Stimulated activated CD4-positive, alpha-beta T cell treated with anti-CD3 and anti-CD28 coated beads, Interleukin-4, amount 100 ng/mL, for 48 hours (primary cell): ENCODE measurements around the gene ZKSCAN1.
"Not testable (repeated sequence)": the region's sequence is repeated elsewhere in the genome, so short reads cannot be mapped to it uniquely, and the experiment has no call there.

Source experiments
- DNase-seq, 2 donors: peaks; one replicate each; pipeline ENCODE4 v3.0.0-alpha.2; 2020; ENCODE audit warnings: low read depth in 2 of 2

ZKSCAN1 gene

DNA sequence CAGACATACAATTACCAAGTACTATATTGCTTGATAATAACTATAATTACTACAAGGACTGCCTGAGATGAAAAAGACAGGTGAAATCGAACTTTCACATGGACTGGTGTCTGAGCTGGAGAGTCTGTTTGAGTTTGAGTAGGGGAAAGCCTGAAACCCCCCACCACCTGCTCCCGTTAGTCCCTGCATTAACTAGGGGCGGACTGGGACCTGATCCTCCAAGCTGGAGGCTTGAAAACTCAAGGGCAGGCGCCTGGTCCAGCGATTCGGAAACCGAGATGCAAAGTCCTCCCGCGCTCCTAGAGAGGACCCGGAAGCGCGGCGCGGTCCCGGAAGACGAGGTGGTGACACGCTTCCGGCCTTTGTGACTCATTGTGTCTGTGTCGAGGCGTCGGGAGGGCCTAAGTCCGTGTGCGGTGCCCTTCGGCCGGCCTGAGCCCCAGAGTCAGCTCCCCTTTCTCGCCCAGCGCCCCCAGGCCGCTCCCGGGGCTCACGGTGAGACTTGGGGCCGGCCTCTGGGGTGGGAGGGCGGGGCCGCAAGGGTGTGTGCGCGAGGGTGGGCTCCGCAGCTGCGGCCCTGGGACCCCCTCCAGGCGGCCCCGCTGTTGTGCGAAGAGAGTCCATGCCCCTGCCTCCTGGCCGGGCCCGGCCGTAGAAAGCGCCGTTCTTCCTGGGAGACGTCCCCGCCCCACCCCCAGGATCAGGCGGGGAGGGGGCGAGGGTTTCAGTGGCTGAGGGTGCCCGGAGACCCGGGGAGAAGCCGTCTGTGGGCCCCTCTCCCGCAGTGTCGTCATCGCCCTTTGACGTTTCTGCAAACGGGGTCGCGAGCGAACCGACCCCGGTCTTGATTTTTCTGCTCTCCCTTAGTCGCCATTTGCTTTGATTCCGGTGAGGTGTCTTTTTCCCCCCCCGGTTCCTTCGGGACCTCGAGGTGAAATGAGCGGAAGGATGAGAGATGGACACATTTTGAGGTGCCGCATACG is at the start of gene ZKSCAN1:
TSS of gene ZKSCAN1 (plus strand) at position 365 of the 983 bp plus-strand sequence. CDS start 7,911 bp downstream, outside the sequence.
- peak; percentile 74 to 82 for DNase-seq

DNA sequence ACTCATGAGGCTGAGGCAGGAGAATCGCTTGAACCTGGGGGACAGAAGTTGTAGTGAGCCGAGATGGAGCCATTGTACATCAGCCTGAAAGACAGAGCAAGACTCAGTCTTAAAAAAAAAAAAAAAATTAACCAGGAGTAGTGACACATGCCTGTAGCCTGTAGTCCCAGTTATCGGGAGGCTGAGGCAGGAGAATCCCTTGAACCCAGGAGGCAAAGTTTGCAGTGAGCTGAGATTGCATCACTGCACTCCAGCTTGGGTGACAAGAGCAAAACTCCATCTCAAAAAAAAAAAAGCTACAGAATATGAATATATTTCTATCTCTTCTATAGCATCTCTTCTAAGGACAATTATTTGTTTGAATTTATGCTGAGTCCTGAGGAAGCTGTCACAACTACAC is 46.1 kb upstream of the ZKSCAN1 start:
- no peak for DNase-seq

DNA sequence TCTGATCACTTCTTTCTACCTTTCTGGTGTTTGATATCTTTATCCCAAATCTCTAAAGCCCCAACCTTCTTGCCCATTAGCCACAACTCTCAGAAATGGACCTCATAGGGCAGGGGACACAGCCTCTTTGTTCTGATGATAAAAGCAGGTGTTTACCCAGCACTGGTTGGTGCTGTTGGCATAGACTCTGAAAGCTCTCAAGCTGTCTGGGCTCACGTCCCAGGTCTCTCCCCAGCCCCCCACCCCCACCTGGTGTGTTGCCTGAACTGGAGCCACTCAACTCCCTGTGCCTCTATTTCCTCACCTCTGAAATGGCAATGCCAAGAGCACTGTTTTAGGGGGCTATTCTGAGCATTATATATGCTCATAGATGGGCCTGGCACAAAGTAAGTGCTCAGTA is 45.6 kb upstream of the ZKSCAN1 start:
- DNase-seq = not testable (repeated sequence)

- no peak for DNase-seq
These were observed 44.2 kb upstream of the ZKSCAN1 start for GRCh38 chr7:99971242-99971641.

DNA sequence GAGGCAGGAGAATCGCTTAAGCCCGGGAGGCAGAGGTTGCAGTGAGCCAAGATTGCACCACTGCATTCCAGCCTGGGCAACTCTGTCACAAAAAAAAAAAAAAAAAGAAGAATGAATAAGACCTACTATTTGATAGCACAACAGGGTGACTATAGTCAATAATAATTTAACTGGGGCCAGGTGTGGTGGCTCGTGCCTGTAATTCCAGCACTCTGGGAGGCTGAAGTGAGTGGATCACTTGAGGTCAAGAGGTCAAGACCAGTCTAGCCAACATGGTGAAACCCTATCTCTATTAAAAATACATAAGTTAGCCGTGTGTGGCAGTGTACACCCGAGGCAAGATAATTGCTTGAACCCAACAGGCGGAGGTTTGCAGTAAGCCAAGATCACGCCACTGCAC is 41.6 kb upstream of the ZKSCAN1 start:
- not testable (repeated sequence) for DNase-seq

DNA sequence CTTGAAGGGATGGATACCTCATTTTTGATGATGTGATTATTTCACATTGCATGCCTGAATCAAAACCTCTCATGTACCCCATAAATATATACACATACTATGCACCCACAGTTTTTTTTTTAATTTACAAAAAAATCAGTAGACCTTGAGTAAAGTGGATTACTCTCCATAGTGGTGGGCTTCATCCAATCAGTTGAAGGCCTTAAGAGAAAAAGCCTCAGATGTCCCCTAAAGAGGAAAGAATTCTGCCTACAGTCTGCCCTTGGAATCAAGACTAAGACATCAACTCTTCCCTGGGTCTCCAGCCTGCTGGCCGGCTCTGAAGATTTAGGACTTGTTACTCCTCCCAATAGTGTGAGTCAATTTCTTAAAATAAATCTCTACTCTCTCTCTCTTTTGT is 40.7 kb upstream of the ZKSCAN1 start:
- no peak for DNase-seq

- no peak for DNase-seq
These were observed 39.4 kb upstream of the ZKSCAN1 start, which contains the start of gene AZGP1 for GRCh38 chr7:99975782-99976521. TSS of gene AZGP1 (minus strand) at chr7:99976031. CDS start at chr7:99976020, 11 bp downstream.

DNA sequence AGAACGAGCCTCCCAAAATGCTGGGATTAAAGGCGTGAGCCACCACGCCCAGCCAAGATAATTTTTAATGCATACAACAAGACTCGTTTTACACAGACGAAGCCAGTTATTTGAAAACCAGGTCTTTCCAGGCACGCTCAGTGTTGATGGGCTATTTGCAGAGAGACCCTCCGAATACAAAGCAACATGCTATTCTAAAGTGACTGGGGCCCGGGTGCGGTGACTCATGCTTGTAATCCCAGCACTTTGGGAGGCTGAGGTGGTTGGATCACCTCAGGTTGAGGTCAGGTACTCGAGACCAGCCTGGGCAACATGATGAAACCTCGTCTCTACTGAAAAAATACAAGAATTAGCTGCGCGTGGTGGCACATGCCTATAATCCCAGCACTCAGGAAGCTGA is 38.8 kb upstream of the ZKSCAN1 start:
- no peak for DNase-seq

DNA sequence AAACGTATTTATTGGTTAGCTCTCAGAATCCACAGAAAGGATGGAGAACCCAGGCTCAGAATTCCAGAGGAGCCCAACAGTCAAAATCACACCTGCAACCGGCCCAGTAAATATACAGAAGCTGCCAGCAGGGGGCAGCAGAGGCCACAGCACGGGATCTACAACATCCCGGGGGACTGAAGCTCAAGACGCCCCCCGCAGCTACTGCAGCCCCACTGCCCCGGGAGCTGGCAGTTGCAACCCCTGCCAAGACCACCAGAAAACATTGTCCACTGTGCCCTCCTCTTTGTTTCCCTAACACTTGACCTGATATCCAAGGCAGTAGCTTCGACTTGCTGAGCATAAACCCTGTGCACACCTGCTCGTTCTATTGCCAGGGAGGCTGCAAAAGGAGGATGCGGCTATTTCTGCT is 35.6 kb upstream of the ZKSCAN1 start:
- peak; percentile 47 to 60 for DNase-seq

DNA sequence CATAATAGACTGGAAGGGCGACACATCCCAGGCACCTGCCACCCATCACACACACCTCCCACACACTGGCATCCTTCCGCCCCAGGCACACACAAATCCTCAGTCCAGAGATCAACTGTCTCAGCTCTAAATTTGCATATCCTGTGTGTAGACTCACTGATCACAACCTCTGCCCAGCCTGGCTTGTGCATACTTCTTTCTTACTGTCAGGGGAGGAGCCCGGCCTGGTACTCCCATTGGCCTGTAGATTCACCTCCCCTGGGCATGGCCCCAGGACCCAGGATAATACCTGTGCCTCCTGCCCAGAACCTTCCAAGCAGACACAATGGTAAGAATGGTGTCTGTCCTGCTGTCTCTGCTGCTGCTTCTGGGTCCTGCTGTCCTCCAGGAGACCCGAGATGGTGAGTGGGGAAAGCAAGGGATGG is 34.9 kb upstream of the ZKSCAN1 start:
- DNase-seq = not testable (repeated sequence)

DNA sequence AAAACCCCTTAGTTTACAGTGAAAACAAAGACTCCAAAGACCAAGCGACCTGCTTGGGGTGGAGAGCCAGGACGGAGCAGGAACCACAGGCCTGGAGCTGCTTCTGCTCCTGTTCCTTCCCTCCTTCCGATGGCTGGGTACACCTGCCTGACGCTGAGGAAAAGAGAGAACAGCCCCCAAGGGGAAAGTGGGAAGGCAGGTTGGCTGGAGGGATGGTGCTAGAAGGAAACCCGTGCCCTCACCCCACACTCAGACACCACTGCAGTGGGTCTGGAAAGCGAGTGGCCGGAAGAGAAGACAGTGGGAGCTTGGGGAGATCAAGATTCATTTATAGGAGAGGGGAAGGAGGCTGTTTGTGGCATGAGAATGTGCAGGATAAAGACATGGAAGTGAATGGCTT is 34.3 kb upstream of the ZKSCAN1 start:
- DNase-seq = not testable (repeated sequence)

DNA sequence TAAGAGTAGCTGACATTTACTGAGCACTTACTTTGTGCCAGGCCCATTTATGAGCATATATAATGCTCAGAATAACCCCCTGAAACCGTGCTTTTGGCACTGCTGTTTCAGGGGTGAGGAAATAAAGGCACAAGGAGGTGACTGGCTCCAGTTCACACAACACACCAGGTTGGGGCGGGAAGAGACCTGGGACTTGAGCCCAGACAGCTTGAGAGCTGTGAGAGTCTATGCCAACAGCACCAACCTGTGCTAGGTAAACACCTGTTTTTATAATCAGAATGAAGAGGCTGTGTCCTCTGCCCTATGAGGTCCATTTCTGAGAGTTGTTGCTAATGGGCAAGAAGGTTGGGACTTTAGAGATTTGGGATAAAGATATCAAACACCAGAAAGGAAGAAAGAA is 30.8 kb upstream of the ZKSCAN1 start:
- no peak for DNase-seq

DNA sequence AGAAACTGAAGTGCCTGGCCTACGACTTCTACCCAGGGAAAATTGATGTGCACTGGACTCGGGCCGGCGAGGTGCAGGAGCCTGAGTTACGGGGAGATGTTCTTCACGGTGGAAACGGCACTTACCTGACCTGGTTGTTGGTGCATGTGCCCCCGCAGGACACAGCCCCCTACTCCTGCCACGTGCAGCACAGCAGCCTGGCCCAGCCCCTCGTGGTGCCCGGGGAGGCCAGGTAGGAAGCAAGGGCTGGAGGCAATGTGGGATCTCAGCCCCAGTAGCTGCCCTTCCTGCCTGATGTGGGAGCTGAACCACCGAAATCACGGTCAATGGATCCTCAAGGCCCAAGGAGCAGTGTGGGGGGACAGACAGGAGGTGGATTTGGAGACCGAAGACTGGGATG is 28.1 kb upstream of the ZKSCAN1 start:
- DNase-seq = not testable (repeated sequence)

- no peak for DNase-seq
These were observed 27.6 kb upstream of the ZKSCAN1 start for GRCh38 chr7:99987846-99988245.

GRCh38 chr7:99990460-99990852 is 24.9 kb upstream of the ZKSCAN1 start:
- DNase-seq = no peak

DNA sequence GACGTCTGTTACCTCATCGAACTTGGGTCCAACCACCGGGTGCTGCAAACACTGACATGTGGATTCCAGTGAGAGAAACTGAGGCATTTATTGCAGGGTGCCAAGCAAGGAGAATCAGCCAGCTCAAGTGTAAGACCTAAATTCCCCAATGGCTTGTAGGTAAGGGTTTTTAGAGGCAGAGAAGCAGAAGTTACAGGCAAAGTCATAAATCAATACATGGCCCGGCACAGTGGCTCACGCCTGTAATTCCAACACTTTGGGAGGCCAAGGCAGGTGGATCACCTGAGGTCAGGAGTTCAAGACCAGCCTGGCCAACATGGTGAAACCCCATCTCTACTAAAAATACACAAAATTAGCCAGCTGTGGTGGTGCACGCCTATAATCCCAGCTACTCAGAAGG is 23.9 kb upstream of the ZKSCAN1 start:
- DNase-seq = not testable (repeated sequence)

DNA sequence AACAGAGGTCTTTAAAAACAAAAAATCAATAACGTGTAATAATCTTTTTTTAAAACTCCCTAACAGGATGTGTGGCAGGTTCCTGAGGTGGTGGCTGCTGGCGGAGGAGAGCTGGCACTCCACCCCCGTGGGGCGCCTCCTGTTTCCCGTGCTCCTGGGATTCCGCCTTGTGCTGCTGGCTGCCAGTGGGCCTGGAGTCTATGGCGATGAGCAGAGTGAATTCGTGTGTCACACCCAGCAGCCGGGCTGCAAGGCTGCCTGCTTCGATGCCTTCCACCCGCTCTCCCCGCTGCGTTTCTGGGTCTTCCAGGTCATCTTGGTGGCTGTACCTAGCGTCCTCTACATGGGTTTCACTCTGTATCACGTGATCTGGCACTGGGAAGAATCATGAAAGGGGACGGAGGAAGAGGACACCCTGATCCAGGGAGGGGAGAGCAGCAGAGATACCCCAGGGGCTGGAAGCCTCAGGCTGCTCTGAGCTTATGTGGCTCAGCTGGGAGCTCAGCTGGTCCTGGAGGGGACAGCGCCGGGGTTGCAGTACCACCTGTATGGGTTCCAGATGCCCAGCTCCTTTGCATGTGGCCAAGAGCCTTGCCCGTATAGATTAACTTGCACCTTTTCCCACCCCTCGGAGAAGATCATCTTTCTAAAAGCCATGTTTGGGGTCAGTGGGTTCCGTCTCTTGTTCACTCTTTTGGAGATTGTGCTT is 22.9 kb upstream of the ZKSCAN1 start:
- no peak for DNase-seq

- DNase-seq = no peak
These were observed 20.6 kb upstream of the ZKSCAN1 start for GRCh38 chr7:99994819-99995218.

DNA sequence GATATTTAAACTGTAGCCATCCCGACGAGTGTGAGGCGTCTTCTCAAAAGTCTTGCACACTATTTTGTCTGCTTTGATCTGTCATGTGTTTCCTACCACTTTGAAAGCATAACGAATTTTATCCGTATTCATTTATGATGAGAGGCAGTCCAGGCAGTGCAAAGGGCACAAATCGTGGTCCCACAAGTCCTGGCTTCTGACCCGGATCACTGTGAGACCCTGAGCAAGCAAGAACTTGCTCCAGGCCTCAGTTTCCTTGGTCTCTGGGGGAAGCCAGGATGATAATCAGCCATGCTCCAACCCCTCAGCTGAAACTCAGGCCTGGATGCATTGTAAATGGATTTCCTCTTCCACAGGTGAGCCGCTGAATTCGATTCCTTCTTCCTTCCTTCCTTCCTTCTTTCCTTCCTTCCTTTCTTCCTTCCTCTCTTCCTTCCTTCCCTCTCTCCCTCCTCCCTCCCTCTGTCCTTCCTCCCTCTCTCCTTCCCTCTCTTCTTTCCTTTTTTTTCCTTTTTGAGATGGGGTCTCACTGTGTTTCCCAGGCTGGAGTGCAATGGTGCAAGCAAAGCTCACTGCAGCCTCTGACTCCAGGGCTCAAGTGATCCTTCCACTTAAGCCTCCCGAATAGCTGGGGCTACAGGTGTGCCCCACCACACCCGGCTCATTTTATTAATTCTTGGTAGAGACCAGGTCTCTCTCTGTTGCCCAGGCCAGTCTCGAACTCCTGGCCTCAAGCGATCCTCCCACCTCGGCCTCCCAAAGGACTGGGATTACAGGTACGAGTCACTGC is 18.4 kb upstream of the ZKSCAN1 start:
- DNase-seq = no peak

DNA sequence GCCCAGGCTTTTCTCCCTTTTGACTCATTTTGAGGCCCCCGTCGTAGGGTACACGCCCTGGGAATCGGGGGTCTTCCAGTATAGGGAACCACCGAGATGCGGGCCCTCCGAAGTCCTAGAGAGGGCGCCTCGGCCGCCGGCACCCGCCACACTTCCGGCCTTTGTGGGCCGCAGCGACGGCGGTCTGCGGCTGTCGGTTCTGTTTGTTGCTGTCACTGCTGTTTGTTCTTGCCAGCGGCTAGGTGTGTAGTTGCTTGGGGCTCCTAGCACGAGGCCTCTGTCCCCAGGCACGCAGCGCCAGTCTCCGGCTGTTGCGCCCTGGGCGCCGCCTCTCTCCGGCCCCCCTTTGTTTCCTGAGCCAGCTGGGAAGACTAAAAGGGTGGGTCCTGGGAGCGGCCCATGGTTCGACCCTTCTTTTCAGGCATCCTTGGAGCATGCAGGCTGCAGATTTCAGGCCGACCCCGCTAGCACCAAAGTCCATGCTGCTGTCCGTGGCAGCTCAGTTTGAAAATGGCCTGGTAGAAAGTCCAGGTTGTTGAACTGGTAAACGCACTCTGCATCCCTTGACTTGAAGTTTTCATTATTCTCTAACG is 17.8 kb upstream of the ZKSCAN1 start:
- peak; percentile 37 to 47 for DNase-seq

- no peak for DNase-seq
These were observed 15.2 kb upstream of the ZKSCAN1 start for GRCh38 chr7:100000239-100000638.
